ENCODE measurements around the gene MESD. TPM values are rescaled to one million over a fixed set of nuclear protein-coding genes. Genes with fewer than 3 reads are reported as not detected.

The MESD gene
- total RNA-seq, 5 donors from 2014 or later (not counting 1 experiment from before 2014, with no cell fraction given): 17.7 to 32.8 (median 30.7) TPM

DNA sequence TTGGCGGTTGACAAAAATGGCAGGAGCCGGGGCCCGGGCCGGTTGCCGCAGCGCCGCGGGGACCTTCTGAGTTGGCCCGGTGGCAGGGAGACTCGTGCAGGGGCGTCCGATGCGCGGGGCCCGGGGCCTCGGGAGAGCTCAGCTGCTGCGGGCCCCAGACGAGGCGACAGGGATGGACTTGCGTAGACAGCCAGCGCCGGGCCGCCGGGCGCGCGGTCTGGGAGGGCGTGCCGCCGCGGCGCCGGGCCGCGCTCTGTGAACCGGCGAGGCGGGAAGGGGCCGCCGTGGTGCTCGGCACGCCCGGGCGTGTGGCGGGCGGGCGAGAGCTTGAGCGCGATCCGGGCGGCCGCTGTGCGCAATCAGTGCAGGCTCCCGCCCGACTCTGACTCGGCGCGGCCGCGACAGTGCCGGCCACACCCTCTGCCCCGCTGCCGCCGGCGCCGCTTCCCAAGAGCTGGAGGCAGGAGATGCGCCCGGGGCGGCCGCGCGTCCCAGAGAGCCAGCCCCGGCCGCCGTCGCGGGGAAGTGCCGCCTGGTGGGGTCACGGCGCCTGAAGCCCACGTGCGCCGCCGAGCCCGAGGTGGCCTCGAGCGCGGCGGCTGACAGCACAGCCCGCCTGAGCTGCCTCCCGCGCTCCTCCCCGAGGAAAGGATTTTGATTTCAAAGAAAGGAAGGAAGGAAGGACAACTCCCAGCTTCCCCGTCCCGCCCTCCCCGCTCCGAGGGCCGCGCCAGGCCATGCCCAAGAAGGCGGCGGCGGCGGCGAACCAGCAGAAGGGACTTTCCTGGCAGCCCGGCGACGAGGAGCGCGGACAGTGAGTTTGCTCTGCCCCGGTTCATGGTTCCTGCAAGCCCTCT is 11.8 kb upstream of the MESD start:
- POLR2A ChIA-PET: interaction anchor here (0.6 to 1.1 kb wide), 3 partner anchors 11 to 27 kb away, joined by 3 to 4 read pairs (median 4); no protein-coding TSS in a partner anchor
- no peaks in the 10 kb centered on the region for H3K27me3 Mint-ChIP-seq
- peak overlapping the region; percentile 96 for H3K27ac ChIP-seq (ENCODE audit: low read length)
- DNase-seq (peak in 34 of 35 experiments; percentile 11 to 72 (median 29)), ATAC-seq (replicated peaks in 1 of 4) (peak; percentile 36 to 42 (median 40))
- CTCF ChIA-PET: interaction anchor here in 1 of 2 donors (0.8 kb wide), 1 partner anchor 10 kb away, joined by 3 read pairs; no protein-coding TSS in a partner anchor
- peak overlapping the region; percentile 93 to 96 (median 94) for H3K4me3 Mint-ChIP-seq
- H3K36me3 ChIP-seq (ENCODE audit: control insufficient read depth in 2 of 2, extremely low read depth in 1 of 2, insufficient read depth in 1 of 2, low read length in 1 of 2): peaks cover 0 to 8% of the 10 kb centered on the region in 2 donors
- no peaks in the 10 kb centered on the region for H3K27me3 ChIP-seq (replicated peaks in 1 of 2; ENCODE audit: control insufficient read depth in 2 of 2, extremely low read depth in 1 of 2, insufficient read depth in 2 of 2, low read length in 1 of 2)
- H3K9me3 ChIP-seq: no peaks in the 10 kb centered on the region
- H3K4me1 Mint-ChIP-seq: peaks cover 49 to 54% (median 53%) of the 10 kb centered on the region in 3 donors
- under 1% methylated on average over 100 of the region's 110 CpGs for WGBS (ENCODE audit: insufficient coverage)
- H3K4me3 ChIP-seq (ENCODE audit: control insufficient read depth in 1 of 2, extremely low read depth in 1 of 2, low read length in 1 of 2): peak overlapping the region; percentile 65 to 95
- peak overlapping the region; percentile 52 to 67 for H3K27ac Mint-ChIP-seq
- H3K4me1 ChIP-seq (ENCODE audit: control insufficient read depth in 1 of 2, extremely low read depth in 1 of 2, insufficient read depth in 2 of 2, low read length in 2 of 2): peaks cover 26 to 34% of the 10 kb centered on the region in 2 experiments
- H3K36me3 Mint-ChIP-seq: peaks cover 16% of the 10 kb centered on the region
- peaks cover 0 to 2% (median 0%) of the 10 kb centered on the region in 3 donors for H3K9me3 Mint-ChIP-seq

DNA sequence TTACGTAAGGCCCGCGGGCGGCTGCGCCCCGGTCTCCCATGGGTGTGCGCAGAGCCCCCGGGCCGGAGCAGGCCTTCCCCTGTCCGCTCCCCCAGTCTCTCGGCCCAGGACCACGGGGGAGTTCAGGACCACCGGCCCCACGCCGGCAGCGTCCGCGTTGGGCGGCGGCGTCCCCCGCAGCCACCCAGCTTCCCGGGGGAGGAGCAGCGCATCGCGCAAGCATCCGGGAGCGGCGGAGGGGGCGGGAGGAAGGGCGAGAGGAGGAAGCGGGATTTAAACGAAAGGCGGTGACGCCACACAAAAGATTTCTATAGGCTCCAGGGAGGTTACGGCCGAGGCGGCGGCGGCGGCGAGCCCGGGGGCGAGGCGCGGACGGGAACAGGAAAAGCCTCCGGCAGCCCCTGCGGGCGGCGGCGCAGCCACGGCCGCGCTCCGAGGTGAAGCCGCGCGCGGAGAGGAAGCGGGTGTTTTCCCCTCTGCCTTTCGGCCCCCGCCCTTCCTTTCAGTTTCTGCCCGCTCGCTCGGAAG is 11.1 kb upstream of the MESD start, which contains the start of gene TLNRD1:
TLNRD1 (plus strand) TSS at position 300 of the 528 bp plus-strand sequence. CDS start 1,349 bp downstream, outside the sequence.
- peaks cover 0 to 8% of the 10 kb centered on the region in 2 donors for H3K36me3 ChIP-seq (ENCODE audit: control insufficient read depth in 2 of 2, extremely low read depth in 1 of 2, insufficient read depth in 1 of 2, low read length in 1 of 2)
- peak within 1 kb of the TSS; percentile 96 to 99 for H3K27ac Mint-ChIP-seq
- peaks cover 47 to 54% (median 53%) of the 10 kb centered on the region in 3 donors for H3K4me1 Mint-ChIP-seq

DNA sequence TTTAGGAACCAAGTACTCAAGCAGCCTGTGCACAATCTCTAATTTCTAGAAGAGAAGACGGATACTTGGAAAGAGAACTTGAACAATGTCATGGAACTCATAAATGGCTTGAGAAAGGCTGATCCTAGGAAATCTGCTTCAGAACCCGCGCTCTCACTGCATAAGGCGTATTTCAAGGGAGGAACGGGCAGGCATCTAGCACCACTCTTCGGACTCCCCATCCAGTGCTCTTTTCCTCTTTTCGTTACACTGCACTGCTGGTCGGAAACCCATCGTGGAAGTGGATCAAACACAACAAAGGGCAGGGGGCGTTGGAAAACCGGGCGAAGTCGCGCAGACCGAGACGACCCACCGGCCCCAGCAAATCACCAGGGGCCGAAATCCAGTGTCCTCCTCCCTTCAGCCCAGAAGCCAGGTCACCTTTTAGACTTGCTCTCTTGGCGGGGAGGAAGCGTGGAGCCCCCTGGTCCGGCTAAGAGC is 10.6 kb upstream of the MESD start:
- peak overlapping the region; percentile 96 to 99 for H3K27ac Mint-ChIP-seq
- ATAC-seq (replicated peaks in 1 of 4) (no peak), DNase-seq (peak in 3 of 35 experiments; percentile 13 to 45 (median 33))
- Histone ChIP-seq H3K36me3 (ENCODE audit: control insufficient read depth in 2 of 2, extremely low read depth in 1 of 2, insufficient read depth in 1 of 2, low read length in 1 of 2) (peaks cover 0 to 5% of the 10 kb centered on the region in 2 donors), H3K4me1 (ENCODE audit: control insufficient read depth in 1 of 2, extremely low read depth in 1 of 2, insufficient read depth in 2 of 2, low read length in 2 of 2) (peaks cover 24 to 34% of the 10 kb centered on the region in 2 experiments), H3K9me3 (no peaks in the 10 kb centered on the region), H3K4me3 (ENCODE audit: control insufficient read depth in 1 of 2, extremely low read depth in 1 of 2, low read length in 1 of 2) (peak overlapping the region; percentile 65 to 95), H3K27me3 (replicated peaks in 1 of 2; ENCODE audit: control insufficient read depth in 2 of 2, extremely low read depth in 1 of 2, insufficient read depth in 2 of 2, low read length in 1 of 2) (no peaks in the 10 kb centered on the region), H3K27ac (ENCODE audit: low read length) (peak overlapping the region; percentile 96)
- peaks cover 0 to 2% (median 0%) of the 10 kb centered on the region in 3 donors for H3K9me3 Mint-ChIP-seq
- WGBS (ENCODE audit: insufficient coverage): under 1% methylated on average over 17 of the region's 21 CpGs
- peaks cover 16% of the 10 kb centered on the region for H3K36me3 Mint-ChIP-seq
- CTCF ChIA-PET: interaction anchor here in 1 of 2 donors (0.6 to 0.8 kb wide), 2 partner anchors 266 to 1688 kb away, joined by 3 to 5 read pairs; no protein-coding TSS in a partner anchor
- peak overlapping the region; percentile 93 to 96 (median 94) for H3K4me3 Mint-ChIP-seq
- POLR2A ChIA-PET: interaction anchor here (0.6 to 1.1 kb wide), 5 partner anchors 10 to 1540 kb away, joined by 3 to 5 read pairs (median 3); partner anchors contain the start of gene RPS17 (in 1 of the 2)
- peaks cover 42 to 50% (median 49%) of the 10 kb centered on the region in 3 donors for H3K4me1 Mint-ChIP-seq
- H3K27me3 Mint-ChIP-seq: no peaks in the 10 kb centered on the region

More for the DNA sequence above, 11.1 kb upstream of the MESD start, which contains the start of gene TLNRD1:
- H3K4me3 ChIP-seq (ENCODE audit: control insufficient read depth in 1 of 2, extremely low read depth in 1 of 2, low read length in 1 of 2): peak within 1 kb of the TSS; percentile 65 to 95
- CTCF ChIA-PET: interaction anchor here in 1 of 2 donors (0.6 to 0.8 kb wide), 2 partner anchors 265 to 1689 kb away, joined by 3 to 5 read pairs; no protein-coding TSS in a partner anchor
- peaks cover 26 to 34% of the 10 kb centered on the region in 2 experiments for H3K4me1 ChIP-seq (ENCODE audit: control insufficient read depth in 1 of 2, extremely low read depth in 1 of 2, insufficient read depth in 2 of 2, low read length in 2 of 2)
- Mint-ChIP-seq H3K27me3 (no peaks in the 10 kb centered on the region), H3K4me3 (peak within 1 kb of the TSS; percentile 93 to 96 (median 94)), H3K9me3 (peaks cover 0 to 2% (median 0%) of the 10 kb centered on the region in 3 donors), H3K36me3 (peaks cover 16% of the 10 kb centered on the region)
- no peaks in the 10 kb centered on the region for H3K9me3 ChIP-seq
- H3K27ac ChIP-seq (ENCODE audit: low read length): peak within 1 kb of the TSS; percentile 96
- under 1% methylated on average over 63 of the region's 66 CpGs for WGBS (ENCODE audit: insufficient coverage)
- peak; percentile 64 to 92 (median 75) for DNase-seq
- no peaks in the 10 kb centered on the region for H3K27me3 ChIP-seq (replicated peaks in 1 of 2; ENCODE audit: control insufficient read depth in 2 of 2, extremely low read depth in 1 of 2, insufficient read depth in 2 of 2, low read length in 1 of 2)
- peak; percentile 75 to 82 (median 77) for ATAC-seq (replicated peaks in 1 of 4)
- POLR2A ChIA-PET: interaction anchor here in 1 of 2 donors (0.6 to 1.1 kb wide), 5 partner anchors 10 to 1540 kb away, joined by 3 to 4 read pairs (median 3); partner anchors contain the start of gene RPS17

DNA sequence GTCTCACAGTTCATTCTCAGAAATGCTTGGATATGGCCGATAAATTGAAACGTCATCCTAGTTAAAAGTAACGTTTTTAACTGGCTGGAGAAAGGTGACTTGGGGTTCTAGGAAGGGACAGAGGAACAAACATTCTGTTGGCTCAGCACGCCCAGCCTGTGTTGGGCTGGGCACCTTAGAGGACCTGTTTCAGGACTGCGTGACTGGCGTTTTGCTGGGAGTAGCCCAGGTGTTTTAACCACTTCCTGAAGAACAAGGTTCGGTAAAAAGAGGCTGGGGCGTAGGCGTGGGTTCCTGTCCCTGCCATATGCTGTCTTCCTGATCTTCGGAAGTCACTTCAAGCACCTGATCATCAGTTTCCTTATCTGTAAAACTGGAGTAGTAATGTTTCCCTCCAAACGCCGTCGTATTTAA is 10.0 kb upstream of the MESD start:
- H3K27ac Mint-ChIP-seq: peak overlapping the region; percentile 96 to 99
- peaks cover 0 to 5% of the 10 kb centered on the region in 2 donors for H3K36me3 ChIP-seq (ENCODE audit: control insufficient read depth in 2 of 2, extremely low read depth in 1 of 2, insufficient read depth in 1 of 2, low read length in 1 of 2)
- ATAC-seq (replicated peaks in 1 of 4): peak in 3 of 4 experiments; percentile 18 to 28 (median 22)
- peak overlapping the region; percentile 96 for H3K27ac ChIP-seq (ENCODE audit: low read length)
- no peaks in the 10 kb centered on the region for H3K9me3 ChIP-seq
- H3K4me3 ChIP-seq (ENCODE audit: control insufficient read depth in 1 of 2, extremely low read depth in 1 of 2, low read length in 1 of 2): peak overlapping the region; percentile 65 to 95
- H3K27me3 ChIP-seq (replicated peaks in 1 of 2; ENCODE audit: control insufficient read depth in 2 of 2, extremely low read depth in 1 of 2, insufficient read depth in 2 of 2, low read length in 1 of 2): no peaks in the 10 kb centered on the region
- H3K9me3 Mint-ChIP-seq: peaks cover 0 to 2% (median 0%) of the 10 kb centered on the region in 3 donors
- ChIA-PET CTCF (interaction anchor here in 1 of 2 donors (0.9 kb wide), 1 partner anchor 266 kb away, joined by 3 read pairs; no protein-coding TSS in a partner anchor), POLR2A (interaction anchor here in 1 of 2 donors (1.1 kb wide), 1 partner anchor 9 kb away, joined by 5 read pairs; no protein-coding TSS in a partner anchor)
- H3K4me3 Mint-ChIP-seq: peak overlapping the region; percentile 93 to 96 (median 94)
- no peaks in the 10 kb centered on the region for H3K27me3 Mint-ChIP-seq
- H3K4me1 ChIP-seq (ENCODE audit: control insufficient read depth in 1 of 2, extremely low read depth in 1 of 2, insufficient read depth in 2 of 2, low read length in 2 of 2): peaks cover 21 to 34% of the 10 kb centered on the region in 2 experiments
- H3K36me3 Mint-ChIP-seq: peaks cover 14% of the 10 kb centered on the region
- H3K4me1 Mint-ChIP-seq: peaks cover 37 to 45% (median 44%) of the 10 kb centered on the region in 3 donors
- WGBS (ENCODE audit: insufficient coverage): 0% methylated on average over 4 of the region's 13 CpGs
- DNase-seq: peak in 31 of 35 experiments; percentile 11 to 76 (median 25)

DNA sequence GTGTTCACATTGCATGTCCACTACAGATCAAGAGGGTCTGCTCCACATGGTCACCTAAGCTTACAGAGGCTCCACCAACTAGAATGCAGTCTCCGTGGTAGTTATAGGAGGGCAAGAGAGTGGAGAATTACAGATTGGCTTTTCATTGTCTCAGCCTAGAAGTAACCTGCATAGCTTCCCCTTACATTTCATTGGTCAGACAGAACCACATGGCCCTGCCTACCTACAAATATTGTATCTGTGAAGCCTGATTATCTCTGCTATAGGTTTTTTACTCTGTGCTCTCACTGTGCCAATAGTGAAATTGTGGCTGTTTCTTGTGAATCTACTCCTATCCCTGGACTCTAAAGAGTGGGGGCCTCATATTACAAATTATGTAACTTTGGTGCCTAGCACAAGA is 8.6 kb upstream of the MESD start:
- CTCF ChIA-PET: no interaction called here
- Histone ChIP-seq H3K36me3 (ENCODE audit: control insufficient read depth in 2 of 2, extremely low read depth in 1 of 2, insufficient read depth in 1 of 2, low read length in 1 of 2) (no peaks in the 10 kb centered on the region), H3K9me3 (no peaks in the 10 kb centered on the region), H3K27ac (ENCODE audit: low read length) (peak overlapping the region; percentile 58), H3K27me3 (replicated peaks in 1 of 2; ENCODE audit: control insufficient read depth in 2 of 2, extremely low read depth in 1 of 2, insufficient read depth in 2 of 2, low read length in 1 of 2) (no peaks in the 10 kb centered on the region), H3K4me1 (ENCODE audit: control insufficient read depth in 1 of 2, extremely low read depth in 1 of 2, insufficient read depth in 2 of 2, low read length in 2 of 2) (peaks cover 11 to 31% of the 10 kb centered on the region in 2 experiments), H3K4me3 (ENCODE audit: control insufficient read depth in 1 of 2, extremely low read depth in 1 of 2, low read length in 1 of 2) (no peak overlapping the region)
- WGBS (ENCODE audit: insufficient coverage): no CpG with 5 or more reads among the region's 1 CpG
- Mint-ChIP-seq H3K36me3 (peaks cover under 1% of the 10 kb centered on the region), H3K27me3 (no peaks in the 10 kb centered on the region), H3K4me3 (peak overlapping the region in 1 of 3 donors; percentile 6), H3K27ac (peak overlapping the region; percentile 74 to 83), H3K4me1 (peaks cover 23 to 31% (median 30%) of the 10 kb centered on the region in 3 donors), H3K9me3 (peaks cover 0 to 2% (median 0%) of the 10 kb centered on the region in 3 donors)
- peak in 4 of 35 experiments; percentile 19 to 44 (median 26) for DNase-seq
- POLR2A ChIA-PET: interaction anchor here in 1 of 2 donors (0.5 kb wide), 1 partner anchor 10 kb away, joined by 3 read pairs; no protein-coding TSS in a partner anchor
- ATAC-seq (replicated peaks in 1 of 4): no peak
